Measurements from ENCODE around the gene CRAT. TPM values are rescaled to one million over a fixed set of nuclear protein-coding genes. Genes with fewer than 3 reads are reported as not detected.

Gene CRAT
- total and polyA plus RNA-seq, 2 experiments from 2014 or later = 4.6 to 9.9 TPM

DNA sequence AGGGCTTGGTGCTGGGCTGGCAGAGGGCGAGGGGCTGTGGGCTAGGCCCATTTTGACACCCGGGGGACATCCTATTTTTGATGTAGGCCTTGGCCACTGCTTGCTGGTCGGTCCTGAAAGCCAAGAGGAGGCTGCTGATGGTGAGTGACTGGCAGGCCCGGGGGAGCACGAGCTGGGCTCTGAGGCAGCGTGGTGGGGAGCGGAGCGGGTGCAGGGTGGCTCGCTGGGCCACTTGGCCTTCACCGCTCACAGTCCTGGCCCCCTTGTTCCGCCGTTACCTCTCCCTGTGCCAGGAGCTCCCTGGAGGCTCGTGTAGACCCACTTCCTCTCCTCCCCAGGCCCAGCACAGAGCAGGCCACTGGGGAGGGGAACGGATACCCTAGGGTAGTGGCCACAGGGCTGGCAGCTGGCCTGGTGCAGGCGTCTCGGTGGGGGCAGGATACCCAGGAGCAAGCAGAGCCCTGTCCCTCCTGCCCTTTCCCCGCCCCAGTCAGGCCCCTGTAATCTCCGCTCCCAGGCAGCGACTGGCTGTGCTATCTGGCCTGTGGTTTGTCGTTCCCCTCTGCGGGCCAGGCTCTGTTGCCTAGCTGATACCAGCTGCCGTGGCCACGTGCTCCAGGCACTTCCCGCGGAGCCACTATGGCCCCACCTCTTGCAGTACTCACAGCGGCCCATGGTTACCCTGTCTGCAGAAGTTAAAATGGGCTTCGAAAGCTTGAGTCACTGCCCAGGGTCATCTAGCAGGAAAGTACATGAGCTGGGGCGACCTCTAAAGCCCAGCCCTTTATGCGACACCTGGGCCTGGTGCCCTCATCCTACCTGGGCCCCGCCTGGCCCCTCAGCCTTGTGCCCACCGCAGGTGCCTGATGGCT, 41.4 kb downstream of the CRAT start (continued):
- TF ChIP-seq, protein P1, sequence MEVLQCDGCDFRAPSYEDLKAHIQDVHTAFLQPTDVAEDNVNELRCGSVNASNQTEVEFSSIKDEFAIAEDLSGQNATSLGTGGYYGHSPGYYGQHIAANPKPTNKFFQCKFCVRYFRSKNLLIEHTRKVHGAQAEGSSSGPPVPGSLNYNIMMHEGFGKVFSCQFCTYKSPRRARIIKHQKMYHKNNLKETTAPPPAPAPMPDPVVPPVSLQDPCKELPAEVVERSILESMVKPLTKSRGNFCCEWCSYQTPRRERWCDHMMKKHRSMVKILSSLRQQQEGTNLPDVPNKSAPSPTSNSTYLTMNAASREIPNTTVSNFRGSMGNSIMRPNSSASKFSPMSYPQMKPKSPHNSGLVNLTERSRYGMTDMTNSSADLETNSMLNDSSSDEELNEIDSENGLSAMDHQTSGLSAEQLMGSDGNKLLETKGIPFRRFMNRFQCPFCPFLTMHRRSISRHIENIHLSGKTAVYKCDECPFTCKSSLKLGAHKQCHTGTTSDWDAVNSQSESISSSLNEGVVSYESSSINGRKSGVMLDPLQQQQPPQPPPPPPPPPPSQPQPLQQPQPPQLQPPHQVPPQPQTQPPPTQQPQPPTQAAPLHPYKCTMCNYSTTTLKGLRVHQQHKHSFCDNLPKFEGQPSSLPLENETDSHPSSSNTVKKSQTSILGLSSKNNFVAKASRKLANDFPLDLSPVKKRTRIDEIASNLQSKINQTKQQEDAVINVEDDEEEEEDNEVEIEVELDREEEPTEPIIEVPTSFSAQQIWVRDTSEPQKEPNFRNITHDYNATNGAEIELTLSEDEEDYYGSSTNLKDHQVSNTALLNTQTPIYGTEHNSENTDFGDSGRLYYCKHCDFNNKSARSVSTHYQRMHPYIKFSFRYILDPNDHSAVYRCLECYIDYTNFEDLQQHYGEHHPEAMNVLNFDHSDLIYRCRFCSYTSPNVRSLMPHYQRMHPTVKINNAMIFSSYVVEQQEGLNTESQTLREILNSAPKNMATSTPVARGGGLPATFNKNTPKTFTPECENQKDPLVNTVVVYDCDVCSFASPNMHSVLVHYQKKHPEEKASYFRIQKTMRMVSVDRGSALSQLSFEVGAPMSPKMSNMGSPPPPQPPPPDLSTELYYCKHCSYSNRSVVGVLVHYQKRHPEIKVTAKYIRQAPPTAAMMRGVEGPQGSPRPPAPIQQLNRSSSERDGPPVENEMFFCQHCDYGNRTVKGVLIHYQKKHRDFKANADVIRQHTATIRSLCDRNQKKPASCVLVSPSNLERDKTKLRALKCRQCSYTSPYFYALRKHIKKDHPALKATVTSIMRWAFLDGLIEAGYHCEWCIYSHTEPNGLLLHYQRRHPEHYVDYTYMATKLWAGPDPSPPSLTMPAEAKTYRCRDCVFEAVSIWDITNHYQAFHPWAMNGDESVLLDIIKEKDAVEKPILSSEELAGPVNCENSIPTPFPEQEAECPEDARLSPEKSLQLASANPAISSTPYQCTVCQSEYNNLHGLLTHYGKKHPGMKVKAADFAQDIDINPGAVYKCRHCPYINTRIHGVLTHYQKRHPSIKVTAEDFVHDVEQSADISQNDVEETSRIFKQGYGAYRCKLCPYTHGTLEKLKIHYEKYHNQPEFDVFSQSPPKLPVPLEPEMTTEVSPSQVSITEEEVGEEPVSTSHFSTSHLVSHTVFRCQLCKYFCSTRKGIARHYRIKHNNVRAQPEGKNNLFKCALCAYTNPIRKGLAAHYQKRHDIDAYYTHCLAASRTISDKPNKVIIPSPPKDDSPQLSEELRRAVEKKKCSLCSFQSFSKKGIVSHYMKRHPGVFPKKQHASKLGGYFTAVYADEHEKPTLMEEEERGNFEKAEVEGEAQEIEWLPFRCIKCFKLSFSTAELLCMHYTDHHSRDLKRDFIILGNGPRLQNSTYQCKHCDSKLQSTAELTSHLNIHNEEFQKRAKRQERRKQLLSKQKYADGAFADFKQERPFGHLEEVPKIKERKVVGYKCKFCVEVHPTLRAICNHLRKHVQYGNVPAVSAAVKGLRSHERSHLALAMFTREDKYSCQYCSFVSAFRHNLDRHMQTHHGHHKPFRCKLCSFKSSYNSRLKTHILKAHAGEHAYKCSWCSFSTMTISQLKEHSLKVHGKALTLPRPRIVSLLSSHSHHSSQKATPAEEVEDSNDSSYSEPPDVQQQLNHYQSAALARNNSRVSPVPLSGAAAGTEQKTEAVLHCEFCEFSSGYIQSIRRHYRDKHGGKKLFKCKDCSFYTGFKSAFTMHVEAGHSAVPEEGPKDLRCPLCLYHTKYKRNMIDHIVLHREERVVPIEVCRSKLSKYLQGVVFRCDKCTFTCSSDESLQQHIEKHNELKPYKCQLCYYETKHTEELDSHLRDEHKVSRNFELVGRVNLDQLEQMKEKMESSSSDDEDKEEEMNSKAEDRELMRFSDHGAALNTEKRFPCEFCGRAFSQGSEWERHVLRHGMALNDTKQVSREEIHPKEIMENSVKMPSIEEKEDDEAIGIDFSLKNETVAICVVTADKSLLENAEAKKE (CRISPR knock-in tag; IDR thresholded peaks at IDR 0.05) = no peak
- TF ChIP-seq, protein P2, sequence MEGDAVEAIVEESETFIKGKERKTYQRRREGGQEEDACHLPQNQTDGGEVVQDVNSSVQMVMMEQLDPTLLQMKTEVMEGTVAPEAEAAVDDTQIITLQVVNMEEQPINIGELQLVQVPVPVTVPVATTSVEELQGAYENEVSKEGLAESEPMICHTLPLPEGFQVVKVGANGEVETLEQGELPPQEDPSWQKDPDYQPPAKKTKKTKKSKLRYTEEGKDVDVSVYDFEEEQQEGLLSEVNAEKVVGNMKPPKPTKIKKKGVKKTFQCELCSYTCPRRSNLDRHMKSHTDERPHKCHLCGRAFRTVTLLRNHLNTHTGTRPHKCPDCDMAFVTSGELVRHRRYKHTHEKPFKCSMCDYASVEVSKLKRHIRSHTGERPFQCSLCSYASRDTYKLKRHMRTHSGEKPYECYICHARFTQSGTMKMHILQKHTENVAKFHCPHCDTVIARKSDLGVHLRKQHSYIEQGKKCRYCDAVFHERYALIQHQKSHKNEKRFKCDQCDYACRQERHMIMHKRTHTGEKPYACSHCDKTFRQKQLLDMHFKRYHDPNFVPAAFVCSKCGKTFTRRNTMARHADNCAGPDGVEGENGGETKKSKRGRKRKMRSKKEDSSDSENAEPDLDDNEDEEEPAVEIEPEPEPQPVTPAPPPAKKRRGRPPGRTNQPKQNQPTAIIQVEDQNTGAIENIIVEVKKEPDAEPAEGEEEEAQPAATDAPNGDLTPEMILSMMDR (conservative IDR thresholded peaks at IDR 0.05; ENCODE audit: low read depth in 2 of 2) = no peak
- no peak for TF ChIP-seq ZNF331 (CRISPR knock-in tag; IDR thresholded peaks at IDR 0.05; ENCODE audit: low read depth)
- TF ChIP-seq CREB1 (CRISPR knock-in tag; IDR thresholded peaks at IDR 0.05; ENCODE audit: low read depth) = no peak
- TF ChIP-seq ZNF114 (CRISPR knock-in tag; IDR thresholded peaks at IDR 0.05) = no peak

DNA sequence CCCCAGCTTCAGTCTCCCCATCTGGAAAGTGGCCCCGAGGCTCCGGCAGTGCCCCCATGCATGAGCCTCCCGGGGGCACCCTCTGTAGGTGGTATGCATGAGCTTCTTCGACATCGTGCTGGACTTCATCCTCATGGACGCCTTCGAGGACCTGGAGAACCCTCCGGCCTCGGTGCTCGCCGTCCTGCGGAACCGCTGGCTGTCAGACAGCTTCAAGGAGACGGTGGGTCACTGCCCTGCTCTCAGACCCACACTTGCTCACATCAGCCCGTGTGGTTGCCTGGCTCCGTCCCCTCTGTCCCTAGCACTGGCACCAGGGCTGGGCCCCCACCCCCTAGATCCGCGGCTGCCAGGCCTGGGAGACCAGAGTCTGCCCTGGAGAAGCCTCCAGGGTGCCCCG, 42.5 kb downstream of the CRAT start:
- H3K4me3 Mint-ChIP-seq = no peak overlapping the region
- Histone ChIP-seq H3K9me2 (ENCODE audit: insufficient read depth) (no peaks in the 10 kb centered on the region), H3K4me2 (no peak overlapping the region), H3K27ac (ENCODE audit: low read depth) (no peak overlapping the region), H3K36me3 (ENCODE audit: insufficient read depth) (no peaks in the 10 kb centered on the region; the same call in 1 of the 2 replicates), H3K79me2 (replicated peaks; ENCODE audit: insufficient read depth) (no peaks in the 10 kb centered on the region), H3F3A (replicated peaks; ENCODE audit: low read depth) (0 out of 2 replicates have a peak, but pooled peaks cover 6% of the 10 kb centered on the region), H3K27me3 (ENCODE audit: insufficient read depth) (no peaks in the 10 kb centered on the region), H3K4me3 (no peak overlapping the region), H3K4me1 (ENCODE audit: insufficient read depth) (peaks cover 26% of the 10 kb centered on the region), H4K20me1 (replicated peaks; ENCODE audit: insufficient read depth) (no peaks in the 10 kb centered on the region), H2AFZ (no peak overlapping the region)
- peaks cover 5% of the 10 kb centered on the region for H3K27me3 Mint-ChIP-seq (ENCODE audit: insufficient read depth, low read depth, poor library complexity)
- ATAC-seq (no peak), DNase-seq (ENCODE audit: low spot score) (no peak)
- peaks cover 40% of the 10 kb centered on the region for H3K36me3 Mint-ChIP-seq (ENCODE audit: low read depth)
- no peak overlapping the region for H3K27ac Mint-ChIP-seq
- peaks cover 31% of the 10 kb centered on the region for H3K4me1 Mint-ChIP-seq
- H3K9me3 Mint-ChIP-seq = no peaks in the 10 kb centered on the region; the same call in 2 of the 3 replicates
- TF ChIP-seq, protein P1 (CRISPR knock-in tag; IDR thresholded peaks at IDR 0.05) = no peak

Measured in GM23338 (cell line).